ENCODE results near the gene RGL1. TPM values are rescaled to one million over a fixed set of nuclear protein-coding genes. Genes with fewer than 3 reads are reported as not detected.

Gene RGL1
- total and polyA plus RNA-seq, 2 donors (not counting 1 experiment from before 2014, with no cell fraction given) = 16.2 to 21.4 TPM

- no peaks in the 10 kb centered on the region for H4K20me1 ChIP-seq (ENCODE audit: control insufficient read depth, extremely low read depth, insufficient read depth, low read length)
- TF ChIP-seq CTCF (conservative IDR thresholded peaks at IDR 0.05 in 1 of 2, IDR thresholded peaks at IDR 0.05 in 1 of 2; ENCODE audit: low read depth in 1 of 2, low read length in 2 of 2) (no peak), EZH2 (IDR thresholded peaks at IDR 0.05; ENCODE audit: low read length, missing control alignments) (no peak)
- no peak overlapping the region for H3K9ac ChIP-seq (ENCODE audit: insufficient read depth, low read length)
- peak; percentile 81 to 90 for DNase-seq (ENCODE audit: low read depth in 2 of 2)
- no peaks in the 10 kb centered on the region for H3K9me3 ChIP-seq (ENCODE audit: control insufficient read depth, insufficient read depth, low read depth, low read length)
- H3K27me3 ChIP-seq (ENCODE audit: control insufficient read depth, insufficient read depth, low read length) = no peaks in the 10 kb centered on the region
- H3K79me2 ChIP-seq (ENCODE audit: control insufficient read depth, insufficient read depth, low read length) = no peaks in the 10 kb centered on the region
- H3K36me3 ChIP-seq (ENCODE audit: control insufficient read depth, insufficient read depth, low read length) = no peaks in the 10 kb centered on the region
- no peak overlapping the region for H3K4me3 ChIP-seq (replicated peaks in 1 of 4; ENCODE audit: control extremely low read depth in 1 of 4, insufficient read depth in 1 of 4, low read depth in 3 of 4, low read length in 4 of 4)
- no peak overlapping the region for H3K4me2 ChIP-seq (ENCODE audit: extremely low read depth, insufficient read depth, low read length)
- H3K4me1 ChIP-seq (ENCODE audit: control insufficient read depth, extremely low read depth, insufficient read depth, low read length) = peaks cover 15% of the 10 kb centered on the region
- H2AFZ ChIP-seq (ENCODE audit: low read length) = no peak overlapping the region
- no peak overlapping the region for H3K27ac ChIP-seq (ENCODE audit: insufficient read depth, low read length)
Observed at GRCh38 chr1:183881387-183882131, 76.6 kb downstream of the RGL1 start.

- no peaks in the 10 kb centered on the region for H3K36me3 ChIP-seq (ENCODE audit: control insufficient read depth, insufficient read depth, low read length)
- H3K4me3 ChIP-seq (replicated peaks in 1 of 4; ENCODE audit: control extremely low read depth in 1 of 4, insufficient read depth in 1 of 4, low read depth in 3 of 4, low read length in 4 of 4) = no peak overlapping the region
- peaks cover 13% of the 10 kb centered on the region for H3K4me1 ChIP-seq (ENCODE audit: control insufficient read depth, extremely low read depth, insufficient read depth, low read length)
- H3K79me2 ChIP-seq (ENCODE audit: control insufficient read depth, insufficient read depth, low read length) = no peaks in the 10 kb centered on the region
- H3K9me3 ChIP-seq (ENCODE audit: control insufficient read depth, insufficient read depth, low read depth, low read length) = no peaks in the 10 kb centered on the region
- H4K20me1 ChIP-seq (ENCODE audit: control insufficient read depth, extremely low read depth, insufficient read depth, low read length) = no peaks in the 10 kb centered on the region
- no peaks in the 10 kb centered on the region for H3K27me3 ChIP-seq (ENCODE audit: control insufficient read depth, insufficient read depth, low read length)
- H3K4me2 ChIP-seq (ENCODE audit: extremely low read depth, insufficient read depth, low read length) = no peak overlapping the region
- TF ChIP-seq CTCF (conservative IDR thresholded peaks at IDR 0.05 in 1 of 2, IDR thresholded peaks at IDR 0.05 in 1 of 2; ENCODE audit: low read depth in 1 of 2, low read length in 2 of 2) = no peak
- TF ChIP-seq EZH2 (IDR thresholded peaks at IDR 0.05; ENCODE audit: low read length, missing control alignments) = no peak
- H3K9ac ChIP-seq (ENCODE audit: insufficient read depth, low read length) = no peak overlapping the region
- H2AFZ ChIP-seq (ENCODE audit: low read length) = no peak overlapping the region
- no peak overlapping the region for H3K27ac ChIP-seq (ENCODE audit: insufficient read depth, low read length)
- DNase-seq (ENCODE audit: low read depth in 2 of 2) = no peak
Observed at GRCh38 chr1:183882335-183883167, 77.6 kb downstream of the RGL1 start.

GRCh38 chr1:183883623-183884022, 78.7 kb downstream of the RGL1 start:
- Histone ChIP-seq H3K9ac (ENCODE audit: insufficient read depth, low read length) (no peak overlapping the region), H3K4me1 (ENCODE audit: control insufficient read depth, extremely low read depth, insufficient read depth, low read length) (peaks cover 12% of the 10 kb centered on the region), H3K4me3 (replicated peaks in 1 of 4; ENCODE audit: control extremely low read depth in 1 of 4, insufficient read depth in 1 of 4, low read depth in 3 of 4, low read length in 4 of 4) (no peak overlapping the region), H2AFZ (ENCODE audit: low read length) (no peak overlapping the region), H3K27ac (ENCODE audit: insufficient read depth, low read length) (no peak overlapping the region), H4K20me1 (ENCODE audit: control insufficient read depth, extremely low read depth, insufficient read depth, low read length) (no peaks in the 10 kb centered on the region), H3K27me3 (ENCODE audit: control insufficient read depth, insufficient read depth, low read length) (no peaks in the 10 kb centered on the region), H3K9me3 (ENCODE audit: control insufficient read depth, insufficient read depth, low read depth, low read length) (no peaks in the 10 kb centered on the region), H3K4me2 (ENCODE audit: extremely low read depth, insufficient read depth, low read length) (no peak overlapping the region), H3K36me3 (ENCODE audit: control insufficient read depth, insufficient read depth, low read length) (no peaks in the 10 kb centered on the region), H3K79me2 (ENCODE audit: control insufficient read depth, insufficient read depth, low read length) (no peaks in the 10 kb centered on the region)
- TF ChIP-seq EZH2 (IDR thresholded peaks at IDR 0.05; ENCODE audit: low read length, missing control alignments) (no peak), CTCF (conservative IDR thresholded peaks at IDR 0.05 in 1 of 2, IDR thresholded peaks at IDR 0.05 in 1 of 2; ENCODE audit: low read depth in 1 of 2, low read length in 2 of 2) (no peak)
- no peak for DNase-seq (ENCODE audit: low read depth in 2 of 2)
